GM19240 (cell line): ENCODE measurements around the gene MTFR1L.
A peak's percentile ranks its signal among the peaks of the same experiment; 100 is the strongest.
"Not testable (repeated sequence)": the region's sequence is repeated elsewhere in the genome, so short reads cannot be mapped to it uniquely, and the experiment has no call there.

Source experiments
- DNase-seq: peaks from one replicate; pipeline ENCODE4 v3.0.0; 2011; ENCODE audit warnings: low spot score; ENCODE audit not compliant: insufficient read length

The MTFR1L gene

GRCh38 chr1:25825605-25826004, 5.9 kb downstream of the MTFR1L start:
- no peak for DNase-seq

- no peak for DNase-seq
Measured at GRCh38 chr1:25826571-25826970, 6.8 kb downstream of the MTFR1L start.

GRCh38 chr1:25828491-25828890, 8.7 kb downstream of the MTFR1L start:
- no peak for DNase-seq

- DNase-seq: no peak
Measured at GRCh38 chr1:25829046-25829445, 9.3 kb downstream of the MTFR1L start.

GRCh38 chr1:25831569-25832196, 11.9 kb downstream of the MTFR1L start:
- no peak for DNase-seq

GRCh38 chr1:25832336-25833037, 12.7 kb downstream of the MTFR1L start:
- DNase-seq: no peak

- no peak for DNase-seq
Measured at GRCh38 chr1:25833158-25833557, 13.4 kb downstream of the MTFR1L start.

- no peak for DNase-seq
Measured at GRCh38 chr1:25834894-25835293, 15.1 kb downstream of the MTFR1L start.

- no peak for DNase-seq
Measured at GRCh38 chr1:25836695-25837094, 16.9 kb downstream of the MTFR1L start.

- no peak for DNase-seq
Measured at GRCh38 chr1:25837262-25837875, 17.6 kb downstream of the MTFR1L start.

GRCh38 chr1:25839808-25840207, 20.1 kb downstream of the MTFR1L start:
- DNase-seq: not testable (repeated sequence)

- no peak for DNase-seq
Measured at GRCh38 chr1:25843483-25843882, 23.7 kb downstream of the MTFR1L start.

- no peak for DNase-seq
Measured at GRCh38 chr1:25844536-25845337, 25.0 kb downstream of the MTFR1L start.

- no peak for DNase-seq
Measured at GRCh38 chr1:25845664-25846063, 25.9 kb downstream of the MTFR1L start.

- DNase-seq: no peak
Measured at GRCh38 chr1:25847929-25848328, 28.2 kb downstream of the MTFR1L start.

- DNase-seq: no peak
Measured at GRCh38 chr1:25848531-25848930, 28.8 kb downstream of the MTFR1L start.

GRCh38 chr1:25854554-25854953, 34.8 kb downstream of the MTFR1L start:
- DNase-seq: no peak

- no peak for DNase-seq
Measured at GRCh38 chr1:25856856-25857255, 37.1 kb downstream of the MTFR1L start.

- DNase-seq: no peak
Measured at GRCh38 chr1:25858494-25858893, 38.7 kb downstream of the MTFR1L start.

GRCh38 chr1:25858906-25859789, 39.4 kb downstream of the MTFR1L start, which contains the start of gene AUNIP:
TSS of gene AUNIP (minus strand) at chr1:25859457. CDS start at chr1:25859357, 100 bp downstream.
- peak; percentile 93 for DNase-seq
